Spleen (tissue), 7 donors: ENCODE data around the gene DPYSL4.

ENCODE experiments used
- POLR2A ChIP-seq, 3 donors: fragments of 450-650 bp; IDR thresholded peaks; one replicate each; pipeline ENCODE4 v1.5.1; 2017; ENCODE audit warnings: antibody characterized with exemption in 3 of 3, mild to moderate bottlenecking in 1 of 3
- TF ChIP-seq, protein P1 (sequence below), 11 experiments: fragments of 200-600 bp in 7 of 11; fragments of 450-650 bp in 4 of 11; sonication (generic) in 4 of 11; IDR thresholded peaks in 8 of 11; conservative IDR thresholded peaks in 3 of 11; 1 replicate in 7 of 11; 2 replicates in 4 of 11; pipeline versions ENCODE4 v1.4.0 to v1.8.0; 2016 to 2021; ENCODE audit warnings: antibody characterized with exemption in 11 of 11, inconsistent platforms in 4 of 11, mild to moderate bottlenecking in 1 of 11
- donor health status: DM: no; HTN: no; CAD: no; lungs with moderate emphysema.
- donor health status: DM: no; HTN: no; CAD: no.
- donor health status: DM: no; HTN: no; CAD: no.

GRCh38 chr10:132181691-132182425 lies 4.9 kb upstream of the DPYSL4 start:
- TF ChIP-seq, protein P1, sequence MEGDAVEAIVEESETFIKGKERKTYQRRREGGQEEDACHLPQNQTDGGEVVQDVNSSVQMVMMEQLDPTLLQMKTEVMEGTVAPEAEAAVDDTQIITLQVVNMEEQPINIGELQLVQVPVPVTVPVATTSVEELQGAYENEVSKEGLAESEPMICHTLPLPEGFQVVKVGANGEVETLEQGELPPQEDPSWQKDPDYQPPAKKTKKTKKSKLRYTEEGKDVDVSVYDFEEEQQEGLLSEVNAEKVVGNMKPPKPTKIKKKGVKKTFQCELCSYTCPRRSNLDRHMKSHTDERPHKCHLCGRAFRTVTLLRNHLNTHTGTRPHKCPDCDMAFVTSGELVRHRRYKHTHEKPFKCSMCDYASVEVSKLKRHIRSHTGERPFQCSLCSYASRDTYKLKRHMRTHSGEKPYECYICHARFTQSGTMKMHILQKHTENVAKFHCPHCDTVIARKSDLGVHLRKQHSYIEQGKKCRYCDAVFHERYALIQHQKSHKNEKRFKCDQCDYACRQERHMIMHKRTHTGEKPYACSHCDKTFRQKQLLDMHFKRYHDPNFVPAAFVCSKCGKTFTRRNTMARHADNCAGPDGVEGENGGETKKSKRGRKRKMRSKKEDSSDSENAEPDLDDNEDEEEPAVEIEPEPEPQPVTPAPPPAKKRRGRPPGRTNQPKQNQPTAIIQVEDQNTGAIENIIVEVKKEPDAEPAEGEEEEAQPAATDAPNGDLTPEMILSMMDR (IDR thresholded peaks at IDR 0.05 in 8 of 11, conservative IDR thresholded peaks at IDR 0.05 in 3 of 11), result no peak
- no peak for TF ChIP-seq POLR2A (IDR thresholded peaks at IDR 0.05)
